Stimulated activated CD4-positive, alpha-beta T cell treated with anti-CD3 and anti-CD28 coated beads, Interleukin-4, amount 100 ng/mL, for 24 hours (primary cell): ENCODE measurements around the gene FOXL2NB.
A peak's percentile ranks its signal among the peaks of the same experiment; 100 is the strongest.

Experiments used
- DNase-seq: peaks from one replicate; pipeline ENCODE4 v3.0.0-alpha.2; 2020

Gene FOXL2NB

DNA sequence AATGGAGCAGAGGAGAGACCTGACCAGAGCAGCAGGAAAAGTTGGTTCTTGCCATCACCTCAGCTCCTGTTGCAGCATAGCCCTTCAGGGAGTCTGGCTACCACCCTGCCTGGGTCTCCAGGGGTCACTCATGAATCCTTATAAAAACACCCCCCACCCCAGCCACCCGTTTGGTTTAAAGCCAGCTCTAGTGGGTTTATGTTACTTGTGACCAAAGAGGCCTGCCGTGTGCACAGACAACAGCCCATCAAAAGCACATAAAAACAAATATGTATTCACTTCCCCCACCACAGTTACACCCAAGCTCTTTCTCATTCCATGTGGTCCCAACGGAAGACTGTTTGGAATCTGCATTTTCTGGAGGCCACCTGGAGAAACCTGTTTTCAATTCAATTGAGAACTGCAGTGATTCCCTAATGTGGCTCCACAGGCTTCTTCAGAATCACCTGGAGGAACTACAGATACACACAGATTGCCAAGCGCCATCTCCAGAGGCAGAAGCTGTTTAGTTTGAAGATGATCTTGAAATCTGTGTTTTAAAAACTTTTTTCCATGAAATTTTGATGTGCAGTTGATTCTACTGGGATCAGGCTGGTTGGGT is 13.8 kb upstream of the FOXL2NB start:
- no peak for DNase-seq

DNA sequence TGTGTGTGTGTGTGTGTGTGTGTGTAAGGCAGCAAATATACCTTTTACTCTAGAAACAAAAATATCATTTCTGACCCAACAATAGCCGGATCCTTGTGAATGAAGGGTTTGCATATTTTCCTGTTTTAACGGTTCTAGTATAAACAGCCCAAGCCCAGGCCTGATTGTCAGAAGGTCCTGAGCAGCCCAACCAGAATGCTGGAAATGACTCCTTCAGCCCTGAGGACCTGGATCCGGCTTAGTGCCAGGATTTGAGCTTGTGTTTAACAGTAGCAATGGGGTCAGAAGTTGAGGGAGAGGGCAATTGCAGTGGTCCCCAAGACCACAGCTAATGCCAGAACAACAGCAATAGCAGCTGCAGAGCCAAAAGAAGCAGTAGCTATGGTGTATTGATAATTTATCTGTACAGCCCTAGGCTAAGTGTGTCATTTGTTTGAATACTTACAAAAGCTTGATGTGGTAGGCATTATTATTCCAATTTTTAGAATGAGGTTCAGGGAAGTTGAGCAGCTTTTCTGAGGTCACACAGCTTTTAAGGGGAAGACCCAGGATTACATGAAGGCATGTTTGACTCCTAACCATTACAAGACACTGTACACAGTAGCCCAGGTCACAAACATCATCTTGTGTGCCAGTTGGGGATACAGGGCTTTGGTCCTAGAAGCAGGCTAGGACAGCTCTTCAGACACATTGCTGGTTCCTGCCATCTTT is 12.9 kb upstream of the FOXL2NB start:
- no peak for DNase-seq

DNA sequence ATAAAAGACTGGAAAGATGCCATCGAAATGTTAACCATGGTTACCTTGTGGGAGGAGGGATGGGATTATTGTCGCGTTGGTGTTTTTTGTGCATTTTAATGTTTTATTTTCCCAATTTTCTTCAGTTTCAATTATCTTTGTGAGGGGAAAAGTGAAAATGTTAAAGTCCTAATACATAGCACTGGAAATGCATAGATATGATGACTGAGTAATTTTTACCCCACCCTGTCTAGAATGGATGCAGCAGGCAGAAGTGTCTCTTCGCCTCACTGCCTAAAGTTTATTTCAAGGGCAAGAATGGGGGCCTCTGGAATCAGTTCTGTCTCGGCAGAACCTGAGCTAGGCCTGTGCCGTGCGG is 11.5 kb upstream of the FOXL2NB start:
- no peak for DNase-seq

DNA sequence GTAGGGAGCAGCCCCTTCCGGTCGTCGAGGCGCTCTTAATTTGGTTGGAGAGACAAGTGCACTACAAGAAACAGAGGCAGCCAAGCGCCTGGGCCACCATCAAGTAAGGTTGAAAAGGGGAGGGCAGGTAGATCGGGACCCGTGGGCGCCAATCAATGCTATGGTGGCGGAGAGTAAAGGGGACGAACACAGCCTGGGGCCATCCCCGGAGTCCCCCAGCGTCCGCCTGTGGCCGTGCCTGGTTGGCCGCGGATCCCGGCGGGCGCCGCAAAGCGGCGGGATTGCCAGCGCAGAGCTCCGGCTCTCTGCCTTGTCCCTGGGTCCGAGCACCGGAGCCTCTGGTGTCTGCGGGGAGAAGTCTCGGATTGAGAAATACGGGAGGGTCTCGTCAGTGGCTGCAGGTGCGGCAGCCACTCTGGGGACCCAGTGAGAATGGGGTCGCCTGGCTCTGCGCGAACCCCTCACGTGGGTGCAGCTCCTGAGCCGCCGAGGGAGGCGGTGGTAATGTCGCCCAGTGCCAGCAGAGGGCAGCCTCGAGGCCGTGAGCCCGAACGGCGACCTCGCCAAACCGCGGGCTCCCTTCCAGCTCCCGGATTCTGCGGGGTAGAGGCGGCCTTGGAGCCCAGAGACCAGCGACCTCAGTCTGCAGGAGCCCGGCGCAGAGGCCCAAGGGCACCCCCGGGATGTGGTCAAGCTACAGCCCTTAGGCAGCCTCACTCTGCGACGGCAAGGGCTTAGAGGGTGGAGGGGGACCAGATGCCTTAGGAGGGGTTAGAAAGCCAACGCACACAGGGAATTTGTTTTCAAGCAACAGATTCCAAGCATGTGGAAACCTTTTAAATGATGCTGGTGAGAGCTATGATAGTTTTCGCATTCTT is 10.9 kb upstream of the FOXL2NB start:
- DNase-seq: peak; percentile 72

DNA sequence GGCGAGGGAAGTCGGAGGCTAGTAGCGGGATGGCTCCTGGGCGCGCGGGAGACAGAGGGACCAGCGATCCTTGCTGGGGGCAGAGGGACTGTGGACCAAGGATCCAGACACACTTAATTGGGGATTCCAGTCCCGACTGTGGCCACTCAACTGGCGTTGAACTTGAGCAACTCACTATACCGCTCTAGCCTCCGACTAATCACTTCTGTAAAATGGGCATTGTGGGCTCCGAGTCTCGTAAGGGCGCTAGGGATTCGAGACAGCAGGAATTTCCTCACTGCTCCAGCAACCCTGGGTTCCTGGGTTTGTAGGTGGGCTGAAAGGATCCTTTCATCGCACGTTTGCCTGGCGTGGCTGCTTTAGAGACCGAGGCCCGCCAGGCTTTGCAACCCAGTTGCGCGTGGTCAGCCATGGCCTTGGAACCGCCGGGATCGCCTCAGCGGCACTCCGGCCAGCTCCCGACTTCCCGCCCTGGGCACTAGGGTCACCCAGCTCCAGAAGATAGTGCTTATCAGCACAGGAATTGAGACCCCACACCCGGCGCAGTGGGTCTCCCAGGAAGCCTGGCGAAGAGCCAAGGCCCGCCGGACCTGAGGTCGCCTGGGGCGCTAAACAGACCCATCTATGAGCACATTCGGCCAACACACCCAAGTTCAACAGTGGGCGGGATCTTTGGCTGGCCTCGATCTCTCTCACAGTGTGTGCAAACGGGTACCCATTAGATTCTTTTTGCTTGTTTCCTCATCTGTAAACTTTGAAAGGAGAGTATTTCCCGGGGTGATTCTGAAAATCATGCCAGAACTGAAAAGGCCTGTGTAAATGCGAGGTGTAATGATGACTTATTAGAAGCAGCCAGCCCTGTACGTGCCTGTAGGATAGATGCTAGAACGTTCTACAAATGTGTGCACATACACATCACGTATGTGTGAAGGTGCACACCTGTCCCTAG is 10.0 kb upstream of the FOXL2NB start:
- DNase-seq: no peak

DNA sequence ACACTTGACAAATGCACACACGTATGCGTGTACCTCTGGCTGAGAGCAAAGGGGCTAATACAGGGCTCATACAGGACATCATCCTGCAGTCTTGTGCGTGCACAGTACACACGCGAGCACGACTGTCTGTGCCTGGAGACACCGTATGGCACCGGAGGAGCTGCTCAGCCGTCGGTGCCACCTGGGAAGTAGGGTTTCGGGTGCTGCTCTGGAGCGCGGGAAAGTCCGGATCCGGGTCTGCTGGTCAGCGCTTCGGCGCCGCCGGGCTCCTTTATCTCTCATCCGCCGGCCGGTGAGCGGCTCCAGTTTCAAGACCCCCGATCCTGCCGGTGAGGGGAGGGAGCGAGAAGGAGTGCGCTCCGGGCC is 9.3 kb upstream of the FOXL2NB start:
- no peak for DNase-seq

DNA sequence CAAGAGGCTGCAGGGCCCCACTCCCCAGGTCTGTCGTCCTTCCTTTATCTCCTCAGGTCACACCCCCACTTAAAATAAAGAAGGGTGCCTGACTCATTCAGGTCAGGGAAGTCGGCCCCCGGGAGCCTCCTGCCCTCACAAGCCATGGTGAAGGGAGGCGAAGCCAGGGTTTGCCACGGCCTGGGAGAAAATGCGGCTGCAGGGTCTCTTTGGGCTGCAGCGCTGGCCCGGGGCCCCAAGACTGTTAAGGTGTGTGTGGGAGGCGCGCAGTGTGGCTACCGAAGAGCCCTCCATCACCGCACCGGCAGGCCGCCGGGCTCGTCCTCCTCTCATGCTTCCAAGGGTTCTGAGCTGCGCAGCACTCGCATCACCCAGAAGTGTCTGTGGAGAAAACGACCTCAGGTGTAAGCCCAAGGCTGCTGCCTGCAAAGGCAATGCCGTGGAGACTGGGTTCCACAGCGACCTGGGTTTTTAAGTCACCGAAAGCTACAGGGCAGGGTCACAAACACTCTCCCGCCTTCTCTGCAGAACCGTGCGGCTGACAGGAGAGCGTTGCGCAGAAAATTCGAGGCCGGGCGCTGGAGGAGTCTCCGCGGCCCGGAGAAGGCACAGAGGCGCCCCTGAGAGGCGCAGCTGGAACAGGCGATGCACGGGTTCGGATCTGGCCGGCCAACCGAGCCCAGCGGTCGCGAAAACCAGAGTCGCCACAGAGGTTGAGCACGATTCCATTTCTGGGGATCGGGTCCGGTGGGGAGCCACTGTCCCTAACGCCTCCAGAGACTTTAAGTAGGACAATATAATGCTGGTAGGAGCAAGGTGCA is 8.8 kb upstream of the FOXL2NB start:
- no peak for DNase-seq

DNA sequence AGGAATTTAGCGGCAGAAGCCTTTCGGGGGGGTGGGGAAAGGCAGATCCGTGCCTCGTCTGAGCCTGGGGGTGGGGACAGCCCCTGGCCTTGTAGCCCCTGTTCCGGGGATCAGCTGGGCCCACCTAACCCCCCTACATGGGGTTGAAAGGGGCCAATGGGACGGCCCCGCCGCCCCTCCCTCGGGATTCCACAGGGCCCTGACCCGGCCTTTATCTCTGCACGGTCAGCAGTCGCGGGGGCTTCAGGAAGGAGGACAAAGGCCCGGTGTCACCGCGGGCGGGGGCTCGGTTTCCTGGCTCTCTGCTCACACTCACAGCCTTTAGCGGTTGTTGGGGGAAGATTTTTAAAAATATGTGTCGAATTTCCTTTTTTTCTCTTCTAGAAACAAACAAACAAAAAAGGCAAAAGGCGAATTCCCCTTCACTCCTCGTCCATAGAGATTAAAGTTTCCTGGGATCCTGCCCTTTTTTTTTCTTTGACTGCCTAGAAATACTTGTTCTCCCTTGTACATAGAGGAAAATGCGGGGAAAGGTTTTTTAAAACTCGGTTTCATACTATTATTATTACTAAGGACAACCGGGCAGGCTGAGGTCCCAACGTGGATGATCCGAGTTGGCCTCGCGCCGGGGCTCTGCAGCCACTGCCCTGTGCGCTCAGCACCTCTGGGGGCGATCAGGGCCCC is 8.0 kb upstream of the FOXL2NB start:
- DNase-seq: no peak

DNA sequence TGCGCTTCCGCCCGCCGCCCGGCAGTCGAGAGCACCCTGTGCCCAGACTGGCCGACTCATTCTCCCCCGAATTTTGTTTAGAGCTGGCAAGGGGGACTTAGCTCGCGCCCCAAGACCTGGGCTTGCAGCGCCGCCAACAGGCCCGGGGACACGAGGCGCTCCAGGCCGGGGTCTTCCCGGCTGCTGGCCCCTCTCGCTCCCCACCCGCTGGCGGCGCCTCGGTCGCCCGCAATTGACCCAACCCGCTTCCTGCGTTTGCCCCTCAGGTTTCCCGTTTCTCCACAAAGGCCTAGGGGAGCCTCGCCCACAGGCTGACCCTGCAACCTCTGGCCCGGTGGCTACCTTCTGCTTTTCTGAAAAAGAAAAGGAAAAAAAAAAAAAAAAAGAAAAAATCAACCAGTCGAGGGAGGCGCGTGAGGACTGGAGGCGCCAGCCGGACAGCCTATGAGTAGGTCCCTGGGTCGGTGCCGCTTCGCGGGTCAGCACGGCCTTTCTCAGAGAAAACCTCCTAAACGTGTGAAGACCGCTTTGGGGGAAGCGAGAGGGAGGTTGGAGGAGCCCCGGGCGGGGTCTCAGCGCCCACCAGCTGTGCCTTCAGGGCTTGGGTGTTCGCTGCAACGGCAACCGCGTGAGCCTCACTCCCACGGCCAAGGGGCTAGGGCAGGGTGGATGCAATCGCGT is 7.3 kb upstream of the FOXL2NB start:
- DNase-seq: no peak

DNA sequence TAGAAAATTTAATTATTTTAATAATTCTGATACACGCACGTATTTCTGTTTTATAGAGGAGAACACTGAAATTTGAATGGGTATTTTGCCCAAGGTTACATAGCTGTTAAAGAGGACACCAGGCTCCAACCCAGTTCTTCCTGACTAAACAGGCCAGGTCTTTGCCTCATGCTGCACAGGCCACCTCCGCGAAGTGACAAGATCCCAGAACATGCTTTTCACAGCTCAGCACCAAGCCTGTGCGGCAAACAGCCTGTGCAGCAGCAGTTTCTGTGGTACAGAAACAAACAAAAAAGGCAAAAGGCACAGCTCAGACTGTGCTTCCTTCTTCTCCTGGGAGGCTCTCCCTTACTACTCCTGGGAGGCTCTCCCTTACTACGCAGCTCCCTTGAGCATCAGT is 6.6 kb upstream of the FOXL2NB start:
- no peak for DNase-seq

DNA sequence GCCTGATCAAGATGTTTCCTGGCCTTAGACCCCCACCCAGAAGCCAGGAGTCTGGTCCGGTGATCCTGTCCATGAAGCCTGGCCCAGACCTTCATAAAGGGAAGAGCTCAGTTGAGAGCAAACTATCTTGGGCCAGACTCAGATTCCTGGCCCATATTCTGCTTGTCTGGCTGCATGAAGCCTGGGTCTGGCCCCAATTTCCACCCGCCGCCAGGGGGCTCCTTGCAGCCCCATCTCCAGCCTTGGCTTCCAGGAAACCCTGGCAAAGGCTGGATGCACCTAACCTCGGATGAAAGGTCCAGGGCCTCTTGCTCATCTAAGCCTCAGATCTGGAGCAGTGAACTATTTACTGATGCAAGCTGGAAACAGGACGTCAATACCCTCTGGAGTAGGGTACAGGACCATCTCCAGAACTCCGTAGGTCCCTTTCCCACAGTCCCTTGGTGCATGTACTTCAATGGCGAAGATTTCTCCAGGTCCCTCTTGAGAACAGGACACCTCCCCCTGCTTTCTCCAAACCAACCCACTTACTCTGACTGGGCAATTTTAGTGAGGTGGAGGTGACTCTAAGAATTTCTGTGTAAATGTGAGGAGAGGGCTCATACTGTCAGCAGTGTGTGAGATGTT is 5.6 kb upstream of the FOXL2NB start:
- DNase-seq: peak; percentile 24

DNA sequence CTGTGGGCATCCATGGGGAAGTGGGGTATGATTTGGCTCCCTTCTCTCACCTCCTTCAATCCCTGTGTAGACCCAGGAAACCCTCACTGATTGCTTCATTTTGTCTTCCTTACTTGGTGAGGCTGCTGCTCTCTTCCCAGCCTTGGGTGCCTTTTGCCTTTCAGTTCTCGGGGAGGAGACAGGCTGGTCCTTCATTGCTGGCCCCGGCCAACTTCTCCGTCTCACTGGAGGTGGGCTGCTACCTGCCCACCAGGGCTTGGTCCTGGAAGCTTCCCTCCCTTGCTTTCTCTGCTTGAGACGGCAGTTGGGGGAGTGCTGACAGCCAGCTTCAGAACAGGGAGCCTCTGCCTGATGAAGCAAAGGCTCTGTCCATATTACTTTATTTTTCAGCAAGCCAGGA is 4.7 kb upstream of the FOXL2NB start:
- no peak for DNase-seq

DNA sequence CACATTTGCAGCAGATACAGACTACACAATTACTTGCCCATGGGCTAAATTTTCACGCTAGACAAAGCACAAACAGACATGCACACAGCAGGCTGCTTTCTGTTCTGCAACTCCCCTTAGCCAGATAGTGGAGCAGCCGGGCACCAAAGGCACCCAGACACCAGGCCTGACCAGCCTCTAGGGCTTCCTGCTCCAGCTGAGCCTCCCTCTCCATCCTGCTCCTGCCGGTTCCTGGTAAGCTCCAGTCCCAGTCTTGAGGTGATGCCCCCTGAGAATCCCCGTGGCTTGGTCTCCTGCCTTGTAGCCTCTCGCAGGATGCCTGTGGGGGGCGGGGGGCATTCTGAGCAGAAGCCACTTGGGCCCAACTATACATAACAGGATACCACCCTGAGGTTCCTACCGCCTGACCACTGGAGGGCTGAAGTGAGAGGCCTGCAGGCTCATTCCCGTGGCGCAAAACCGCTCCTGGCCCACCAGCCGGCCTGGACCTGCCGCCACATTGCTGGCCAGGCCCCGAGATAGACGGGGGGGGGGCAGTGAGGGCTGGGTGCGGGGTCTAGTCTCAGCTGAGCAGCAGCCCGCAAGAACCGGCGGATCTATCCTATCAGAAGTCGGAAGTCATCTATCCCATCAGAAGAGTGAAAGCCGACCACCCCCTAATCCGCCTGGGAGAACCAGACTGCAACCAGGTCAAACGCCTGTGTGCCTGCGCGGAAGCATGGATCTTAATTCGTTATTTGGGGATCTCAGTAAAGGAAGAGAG is 4.0 kb upstream of the FOXL2NB start:
- DNase-seq: no peak

DNA sequence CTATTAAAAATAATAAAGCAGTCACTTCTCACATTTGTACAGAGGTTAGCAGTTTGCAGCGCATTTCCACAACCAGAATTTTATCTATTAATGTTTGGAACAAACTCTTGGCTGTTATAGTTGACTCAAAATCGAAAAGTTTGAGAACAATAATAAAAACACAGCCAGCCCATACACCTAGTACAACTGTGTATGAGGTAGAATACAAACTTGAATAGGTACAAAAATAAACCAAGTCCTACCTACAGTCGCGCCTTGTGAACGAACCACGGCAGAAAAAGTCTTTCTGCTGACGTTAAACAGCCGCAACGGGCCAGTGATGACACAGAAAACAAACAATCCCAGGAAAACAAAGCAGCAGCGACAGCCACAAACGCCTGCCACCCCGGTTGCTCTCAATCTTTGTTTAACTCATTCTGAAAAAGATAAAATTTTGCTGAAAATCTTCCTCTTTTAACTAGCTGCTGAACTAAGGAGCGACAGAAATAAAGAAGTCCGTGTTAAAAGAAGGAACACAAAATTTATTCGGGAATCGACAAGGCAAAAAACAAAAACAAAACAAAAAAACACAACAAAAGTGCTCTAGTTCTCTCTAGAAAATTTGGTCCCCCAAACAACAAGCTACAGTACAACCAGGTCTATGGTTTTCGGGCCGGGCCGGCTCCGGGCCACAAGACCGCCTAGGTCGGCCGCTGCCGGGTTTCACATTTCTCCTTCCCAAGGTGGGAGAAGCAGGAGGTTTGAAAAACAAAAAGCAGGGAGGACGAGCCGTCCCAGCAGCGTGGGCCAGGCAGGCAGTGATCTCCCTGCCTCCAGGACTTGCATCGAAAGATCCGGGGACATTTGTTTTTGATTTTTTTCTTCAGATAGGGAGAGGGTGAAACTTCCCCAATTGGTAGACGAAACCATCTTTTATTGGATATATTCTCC is 3.0 kb upstream of the FOXL2NB start:
- DNase-seq: no peak

DNA sequence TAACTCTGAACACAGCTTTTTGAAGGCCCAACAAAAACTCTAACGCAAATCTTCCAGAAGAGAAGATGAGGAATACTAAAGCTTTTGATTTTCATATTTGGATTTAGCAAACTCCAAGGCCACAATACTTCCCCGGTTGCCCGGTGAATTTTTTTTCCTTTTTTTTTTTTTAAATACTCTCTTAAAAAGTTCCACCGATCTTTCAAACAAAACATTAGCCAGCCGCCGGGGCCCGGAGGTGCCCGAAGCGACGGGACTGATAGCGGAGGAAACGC is 2.4 kb upstream of the FOXL2NB start:
- no peak for DNase-seq

DNA sequence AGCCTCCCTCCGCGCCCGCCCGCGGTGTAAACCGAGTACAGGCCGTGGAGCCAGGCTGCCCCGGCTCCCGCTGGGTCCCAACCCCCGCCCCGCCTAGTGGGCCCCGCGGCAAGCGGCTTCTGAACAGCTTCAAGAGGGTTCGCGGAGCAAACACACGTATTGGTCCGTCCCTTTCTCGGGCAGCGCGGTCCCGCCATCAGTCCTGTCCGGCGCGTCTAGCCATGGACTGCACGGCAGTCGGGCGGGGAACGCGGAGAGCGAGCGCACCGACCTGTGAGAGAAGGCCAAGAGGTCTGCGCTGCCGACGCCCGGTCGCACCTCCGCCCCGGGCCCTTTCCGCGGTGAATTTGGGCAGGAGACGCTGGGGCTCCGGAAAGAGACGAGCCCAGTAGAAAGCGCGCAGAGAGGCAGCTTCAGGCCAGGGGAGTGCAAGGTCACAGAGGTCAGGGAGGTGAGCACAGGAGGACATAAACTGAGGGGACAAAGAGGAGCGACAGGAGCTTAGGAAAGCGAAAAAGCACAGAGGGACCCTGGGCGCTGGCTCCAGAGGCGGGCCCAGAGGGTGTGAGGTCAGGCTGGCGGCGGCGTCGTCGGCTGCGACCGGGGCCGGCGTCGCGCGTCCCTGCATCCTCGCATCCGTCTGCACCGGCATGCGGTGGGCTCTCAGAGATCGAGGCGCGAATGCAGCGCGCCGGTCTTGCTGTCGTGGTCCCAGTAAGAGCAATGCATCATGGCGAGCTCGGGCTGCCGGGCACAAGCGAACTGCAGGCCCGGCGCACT is 1.9 kb upstream of the FOXL2NB start:
- DNase-seq: no peak

DNA sequence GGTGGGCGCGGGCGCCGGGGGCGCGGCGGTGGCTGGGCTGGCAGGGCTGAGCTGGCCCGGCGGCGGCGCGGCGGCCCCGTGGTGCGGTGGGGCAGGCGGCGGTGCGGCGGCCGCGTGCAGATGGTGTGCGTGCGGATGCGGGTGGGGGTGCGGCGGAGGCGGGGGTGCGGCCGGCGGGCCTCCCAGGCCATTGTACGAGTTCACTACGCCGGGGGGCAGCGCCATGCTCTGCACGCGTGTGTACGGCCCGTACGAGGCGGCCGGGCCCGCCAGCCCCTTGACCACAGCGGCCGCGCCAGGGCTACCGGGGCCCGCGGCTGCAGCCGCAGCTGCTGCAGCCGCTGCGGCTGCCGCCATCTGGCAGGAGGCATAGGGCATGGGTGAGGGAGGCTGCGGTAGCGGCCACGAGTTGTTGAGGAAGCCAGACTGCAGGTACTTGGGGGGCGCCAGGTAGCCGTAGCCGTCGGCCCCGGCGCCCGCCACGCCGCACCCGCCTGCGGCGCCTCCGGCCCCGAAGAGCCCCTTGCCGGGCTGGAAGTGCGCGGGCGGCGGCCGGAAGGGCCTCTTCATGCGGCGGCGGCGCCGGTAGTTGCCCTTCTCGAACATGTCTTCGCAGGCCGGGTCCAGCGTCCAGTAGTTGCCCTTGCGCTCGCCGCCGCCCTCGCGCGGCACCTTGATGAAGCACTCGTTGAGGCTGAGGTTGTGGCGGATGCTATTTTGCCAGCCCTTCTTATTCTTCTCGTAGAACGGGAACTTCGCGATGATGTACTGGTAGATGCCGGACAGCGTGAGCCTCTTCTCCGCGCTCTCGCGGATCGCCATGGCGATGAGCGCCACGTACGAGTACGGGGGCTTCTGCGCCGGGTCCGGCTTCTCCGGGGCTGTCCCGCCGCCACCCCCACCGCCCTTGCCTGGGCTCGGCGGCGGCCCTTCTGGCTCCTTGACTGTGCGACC is 1.0 kb upstream of the FOXL2NB start:
- DNase-seq: no peak
